IMR-90 (cell line): Measurements from ENCODE around the gene ZNF468. TPM values are rescaled to one million over a fixed set of nuclear protein-coding genes. Genes with fewer than 3 reads are reported as not detected.
"Not testable (repeated sequence)": the region's sequence is repeated elsewhere in the genome, so short reads cannot be mapped to it uniquely, and the experiment has no call there.

Experiments
- ATAC-seq: fragments of 200-7000 bp; cut with Tn5 transposase; 2 replicates; pipeline ENCODE4 v1.9.1; 2020; ENCODE audit warnings: low read depth, mild to moderate bottlenecking, moderate library complexity
- BruUV-seq: library from RNA; stranded (reverse); fragments of 400-500 nt; replicated peaks from 2 replicates; lab custom pipeline; 2021; lab: Mats Ljungman, UMichigan
- CTCF ChIA-PET: fragments of 300-600 bp; formaldehyde crosslinking; extraction: SDS; loops from one replicate; lab custom pipeline; 2021; ENCODE audit warnings: antibody characterized with exemption; lab: Yijun Ruan, JAX
- POLR2A ChIA-PET: fragments of 300-600 bp; sonication (Branson Sonifier 250); formaldehyde crosslinking; loops from one replicate; lab custom pipeline; 2022; ENCODE audit warnings: antibody characterized with exemption; ENCODE audit not compliant: unreplicated experiment; lab: Charles Lee
- DNase-seq: peaks from one replicate; pipeline ENCODE4 v3.0.0; 2013
- H2AFZ ChIP-seq: replicated peaks from 2 replicates; pipeline ENCODE3; 2013; ENCODE audit warnings: low read length, mild to moderate bottlenecking; ENCODE audit not compliant: poor library complexity
- H2AK5ac ChIP-seq: 2 replicates; pipeline ENCODE4 v1.6.1; 2013; ENCODE audit warnings: low read depth, low read length, inconsistent platforms
- H2AK9ac ChIP-seq: replicated peaks from 2 replicates; pipeline ENCODE3; 2013; ENCODE audit warnings: mild to moderate bottlenecking, low read depth, low read length, moderate library complexity; ENCODE audit not compliant: poor library complexity
- H2BK120ac ChIP-seq: 2 replicates; pipeline ENCODE4 v1.6.1; 2013; ENCODE audit warnings: low read depth, low read length, inconsistent platforms
- H2BK15ac ChIP-seq: 3 replicates; pipeline ENCODE4 v1.6.1; 2013; ENCODE audit warnings: low read depth, low read length, inconsistent platforms
- H2BK20ac ChIP-seq: 2 replicates; pipeline ENCODE4 v1.6.1; 2013; ENCODE audit warnings: low read depth, mild to moderate bottlenecking, inconsistent platforms, low read length, moderate library complexity
- H2BK5ac ChIP-seq: 2 replicates; pipeline ENCODE4 v1.6.1; 2013; ENCODE audit warnings: mild to moderate bottlenecking, low read depth, low read length, inconsistent platforms; ENCODE audit not compliant: poor library complexity, severe bottlenecking
- H3K14ac ChIP-seq: replicated peaks from 2 replicates; pipeline ENCODE4 v1.6.1; 2013; ENCODE audit warnings: low read depth, low read length, inconsistent platforms
- H3K18ac ChIP-seq: 2 replicates; pipeline ENCODE4 v1.6.1; 2013; ENCODE audit warnings: low read depth, low read length, control low read depth
- H3K23ac ChIP-seq: 2 replicates; pipeline ENCODE4 v1.6.1; 2013; ENCODE audit warnings: low read depth, low read length, inconsistent platforms
- H3K27ac ChIP-seq: 2 replicates; pipeline ENCODE4 v1.5.1; 2013; ENCODE audit warnings: mild to moderate bottlenecking, control low read depth, low read length; ENCODE audit not compliant: insufficient read depth
- H3K27me3 ChIP-seq: 2 replicates; pipeline ENCODE4 v1.6.1; 2013; ENCODE audit warnings: low read length; ENCODE audit not compliant: control insufficient read depth, insufficient read depth
- H3K36me3 ChIP-seq: 2 replicates; pipeline ENCODE4 v1.6.1; 2013; ENCODE audit warnings: low read length, mixed read lengths; ENCODE audit not compliant: control insufficient read depth, insufficient read depth
- H3K4ac ChIP-seq: 2 replicates; pipeline ENCODE4 v1.6.1; 2013; ENCODE audit warnings: low read depth, low read length, inconsistent platforms
- H3K4me1 ChIP-seq: 2 replicates; pipeline ENCODE4 v1.6.1; 2013; ENCODE audit warnings: low read length, mixed read lengths; ENCODE audit not compliant: control insufficient read depth, insufficient read depth
- H3K4me2 ChIP-seq: 2 replicates; pipeline ENCODE4 v1.6.1; 2013; ENCODE audit warnings: low read depth, mild to moderate bottlenecking, control low read depth, low read length, moderate library complexity
- H3K4me3 ChIP-seq: 2 replicates; pipeline ENCODE4 v1.5.1; 2013; ENCODE audit warnings: low read depth, mild to moderate bottlenecking, control low read depth, low read length, moderate library complexity; ENCODE audit not compliant: insufficient read depth
- H3K56ac ChIP-seq: 2 replicates; pipeline ENCODE4 v1.6.1; 2013; ENCODE audit warnings: low read length, inconsistent platforms; ENCODE audit not compliant: insufficient read depth; ENCODE audit errors: extremely low read depth
- H3K79me1 ChIP-seq, 2 experiments: 2 replicates each; pipeline ENCODE4 v1.6.1; 2013; ENCODE audit warnings: low read length in 2 of 2, inconsistent platforms in 1 of 2, low read depth in 1 of 2
- H3K9ac ChIP-seq: 2 replicates; pipeline ENCODE4 v1.6.1; 2013; ENCODE audit warnings: low read depth, low read length, control low read depth
- H3K9me1 ChIP-seq: 2 replicates; pipeline ENCODE4 v1.6.1; 2013; ENCODE audit warnings: low read length, inconsistent platforms; ENCODE audit not compliant: insufficient read depth
- H3K9me3 ChIP-seq: 2 replicates; pipeline ENCODE4 v1.6.1; 2013; ENCODE audit warnings: low read length; ENCODE audit not compliant: control insufficient read depth, insufficient read depth
- H4K20me1 ChIP-seq: 2 replicates; pipeline ENCODE4 v1.6.1; 2013; ENCODE audit warnings: low read length, inconsistent platforms; ENCODE audit not compliant: insufficient read depth
- H4K5ac ChIP-seq: 2 replicates; pipeline ENCODE4 v1.6.1; 2013; ENCODE audit warnings: mild to moderate bottlenecking, low read depth, low read length, control low read depth
- H4K8ac ChIP-seq, 2 experiments: 2 replicates each; pipeline ENCODE4 v1.6.1; 2013; ENCODE audit warnings: low read depth in 2 of 2, low read length in 2 of 2, control low read depth in 1 of 2, inconsistent platforms in 1 of 2
- H4K91ac ChIP-seq: 2 replicates; pipeline ENCODE4 v1.6.1; 2013; ENCODE audit warnings: low read depth, low read length, inconsistent platforms; ENCODE audit not compliant: insufficient read depth
- WGBS, 2 experiments: methylation state at CpG; one replicate each; pipeline versions ENCODE4 v1.1.5 to v1.1.7; 2013; ENCODE audit warnings: missing lambda C conversion rate in 2 of 2; ENCODE audit not compliant: insufficient read length in 1 of 2; ENCODE audit errors: extremely low coverage in 2 of 2; 5-methylcytosine and 5-hydroxymethylcytosine counted together
- dilution Hi-C: fragments of 300-500 bp; cut with HindIII; formaldehyde crosslinking; loops from one replicate; pipeline ENCODE4 v1.14.3; 2018; ENCODE audit warnings: low sequenced_read_pairs; ENCODE audit not compliant: unreplicated experiment
- in situ Hi-C: fragments of 300-500 bp; cut with MboI; formaldehyde crosslinking; loops from 3 replicates; pipeline ENCODE4 v1.14.3; 2019; ENCODE audit warnings: low sequenced_read_pairs, inconsistent platforms, mixed read lengths
- intact Hi-C: fragments of 100-400 bp; cut with micrococcal nuclease; formaldehyde crosslinking; loops from 2 replicates; pipeline ENCODE4 v1.10.0; 2022
- polyA plus RNA-seq, 3 experiments: library from polyadenylated mRNA; depleted of rRNA; stranded (reverse); fragments of >200 nt; gene quantifications; 2 replicates each; pipeline ENCODE4 v1.2.3, GENCODE V29; 2012; ENCODE audit warnings: low replicate concordance in 1 of 3
- total RNA-seq: library from RNA; depleted of rRNA; stranded (reverse); fragments of >200 nt; gene quantifications from 2 replicates; pipeline ENCODE4 v1.2.3, GENCODE V29; 2012

ZNF468 gene
- total and polyA plus RNA-seq, 2 of the 4 experiments (the other 2 are of a cell fraction), result 6.2 to 20.1 TPM

DNA sequence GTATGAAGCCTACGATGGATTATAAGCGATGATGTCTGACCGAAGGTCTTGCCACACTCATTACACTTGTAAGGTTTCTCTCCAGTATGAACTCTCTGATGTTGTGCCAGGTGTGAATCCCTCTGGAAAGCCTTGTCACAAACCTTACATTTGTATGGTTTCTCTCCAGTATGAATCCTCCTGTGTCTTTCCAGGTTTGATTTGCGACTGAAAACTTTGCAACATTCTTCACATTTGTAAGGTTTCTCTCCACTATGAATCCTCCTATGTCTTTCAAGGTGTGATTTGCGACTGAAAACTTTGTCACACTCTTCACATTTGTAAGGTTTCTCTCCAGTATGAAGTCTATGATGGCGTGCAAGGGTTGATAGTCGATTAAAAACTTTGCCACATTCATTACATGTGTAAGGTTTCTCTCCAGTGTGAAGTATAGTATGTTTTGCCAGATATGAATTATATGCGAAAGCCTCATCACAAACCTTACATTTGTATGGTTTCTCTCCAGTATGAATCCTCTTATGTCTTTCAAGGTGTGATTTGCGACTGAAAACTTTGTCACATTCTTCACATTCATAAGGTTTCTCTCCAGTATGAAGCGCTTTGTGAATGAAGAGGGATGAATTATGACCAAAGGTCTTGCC, 16.5 kb downstream of the ZNF468 start:
- H2AK9ac ChIP-seq, H2BK120ac ChIP-seq, H3K4me2 ChIP-seq, H3K4me1 ChIP-seq, POLR2A ChIA-PET, H3K79me1 ChIP-seq, H4K8ac ChIP-seq, H3K18ac ChIP-seq, H2AFZ ChIP-seq, H3K4ac ChIP-seq, H4K20me1 ChIP-seq, BruUV-seq, H4K91ac ChIP-seq, H2BK15ac ChIP-seq, H3K23ac ChIP-seq, in situ Hi-C loops, H3K4me3 ChIP-seq, H2BK5ac ChIP-seq, ATAC-seq, dilution Hi-C loops, H2BK20ac ChIP-seq, CTCF ChIA-PET, H3K56ac ChIP-seq, H3K9ac ChIP-seq, intact Hi-C loops, H3K27ac ChIP-seq, H2AK5ac ChIP-seq, DNase-seq, H3K9me1 ChIP-seq, H3K14ac ChIP-seq, H4K5ac ChIP-seq, H3K27me3 ChIP-seq: not testable (repeated sequence)
- Histone ChIP-seq H3K9me3 (peaks cover 71% of the 10 kb centered on the region), H3K36me3 (peaks cover 55% of the 10 kb centered on the region)
- WGBS, 2 experiments, result 80% methylated on average over 2 of the region's 10 CpGs; no CpG with 5 or more reads in 1 of the 2 experiments

- H3K4ac ChIP-seq, H2BK15ac ChIP-seq, H3K27ac ChIP-seq, BruUV-seq, H3K56ac ChIP-seq, H3K18ac ChIP-seq, H4K91ac ChIP-seq, in situ Hi-C loops, ATAC-seq, H3K23ac ChIP-seq, H2BK5ac ChIP-seq, H2BK120ac ChIP-seq, dilution Hi-C loops, H3K9ac ChIP-seq, DNase-seq, intact Hi-C loops, H2BK20ac ChIP-seq, CTCF ChIA-PET, H3K36me3 ChIP-seq, H4K5ac ChIP-seq, H3K4me2 ChIP-seq, H2AFZ ChIP-seq, H3K79me1 ChIP-seq, H3K14ac ChIP-seq, H4K8ac ChIP-seq, H3K4me1 ChIP-seq, H2AK9ac ChIP-seq, H3K4me3 ChIP-seq, POLR2A ChIA-PET, H4K20me1 ChIP-seq, H2AK5ac ChIP-seq, H3K9me1 ChIP-seq, H3K27me3 ChIP-seq: not testable (repeated sequence)
- no CpG with 5 or more reads among the region's 1 CpG for WGBS, 2 experiments
- peaks cover 19% of the 10 kb centered on the region for H3K9me3 ChIP-seq
Measured at GRCh38 chr19:52834289-52834688, 23.1 kb downstream of the ZNF468 start.
